ENCODE data around the gene LRRC75B. TPM values are rescaled to one million over a fixed set of nuclear protein-coding genes. Genes with fewer than 3 reads are reported as not detected.

LRRC75B gene
- polyA plus RNA-seq, 1 of the 3 experiments (the other 2 are of a cell fraction), result 12.3 TPM

GRCh38 chr22:24579258-24579601, 13.6 kb downstream of the LRRC75B start:
- Histone ChIP-seq H3K9me2 (no peaks in the 10 kb centered on the region), H3K27me3 (ENCODE audit: insufficient read depth) (no peaks in the 10 kb centered on the region), H3F3A (replicated peaks; ENCODE audit: insufficient read depth) (peaks cover 31% of the 10 kb centered on the region), H3K36me3 (replicated peaks in 1 of 2; ENCODE audit: control insufficient read depth in 1 of 2, insufficient read depth in 2 of 2, low read length in 1 of 2) (peaks cover 2 to 23% of the 10 kb centered on the region in 2 experiments), H3K4me3 (ENCODE audit: low read depth in 2 of 2, low read length in 1 of 2) (no peak overlapping the region), H2AFZ (ENCODE audit: low read depth) (no peak overlapping the region), H3K79me2 (ENCODE audit: insufficient read depth) (no peaks in the 10 kb centered on the region), H3K27ac (ENCODE audit: low read depth in 2 of 2, low read length in 1 of 2) (no peak overlapping the region), H3K9ac (no peak overlapping the region), H3K9me3 (no peaks in the 10 kb centered on the region), H3K4me2 (no peak overlapping the region), H4K20me1 (ENCODE audit: insufficient read depth) (no peaks in the 10 kb centered on the region), H3K4me1 (ENCODE audit: control insufficient read depth in 1 of 2, insufficient read depth in 2 of 2, low read depth in 1 of 2, low read length in 1 of 2) (peaks cover 9 to 15% of the 10 kb centered on the region in 2 experiments; a peak in 2 of 4 replicates)
- 89% methylated on average over 1 of the region's 1 CpG for WGBS (ENCODE audit: low lambda C conversion rate)
- ChIA-PET CTCF (interaction anchor here (1.4 kb wide), 1 partner anchor 15 kb away, joined by 3 read pairs; no protein-coding TSS in a partner anchor), POLR2A (no interaction called here)
- DNase-seq, result no peak
- TF ChIP-seq ELF1 (IDR thresholded peaks at IDR 0.05) (no peak), FOXM1 (IDR thresholded peaks at IDR 0.05; ENCODE audit: low read depth) (no peak), FOSL2 (IDR thresholded peaks at IDR 0.05; ENCODE audit: borderline replicate concordance, low read depth) (no peak), TAF1 (IDR thresholded peaks at IDR 0.05; ENCODE audit: borderline replicate concordance, low read depth, low read length) (no peak), USF1 (IDR thresholded peaks at IDR 0.05; ENCODE audit: borderline replicate concordance, low read depth) (no peak), RXRA (IDR thresholded peaks at IDR 0.05; ENCODE audit: borderline replicate concordance, low read depth) (no peak), MEF2A (IDR thresholded peaks at IDR 0.05; ENCODE audit: borderline replicate concordance, low read depth) (no peak), FOXJ3 (CRISPR knock-in tag; IDR thresholded peaks at IDR 0.05) (no peak), NFIC (IDR thresholded peaks at IDR 0.05; ENCODE audit: borderline replicate concordance) (no peak)

- Histone ChIP-seq H3K9ac (no peak overlapping the region), H3F3A (replicated peaks; ENCODE audit: insufficient read depth) (peaks cover 34% of the 10 kb centered on the region), H3K9me3 (no peaks in the 10 kb centered on the region), H3K9me2 (no peaks in the 10 kb centered on the region), H3K4me1 (ENCODE audit: control insufficient read depth in 1 of 2, insufficient read depth in 2 of 2, low read depth in 1 of 2, low read length in 1 of 2) (peaks cover 3 to 9% of the 10 kb centered on the region in 2 experiments; a peak in 2 of 4 replicates), H3K36me3 (replicated peaks in 1 of 2; ENCODE audit: control insufficient read depth in 1 of 2, insufficient read depth in 2 of 2, low read length in 1 of 2) (peaks cover 7 to 26% of the 10 kb centered on the region in 2 experiments), H4K20me1 (ENCODE audit: insufficient read depth) (no peaks in the 10 kb centered on the region), H3K27me3 (ENCODE audit: insufficient read depth) (no peaks in the 10 kb centered on the region), H3K4me3 (ENCODE audit: low read depth in 2 of 2, low read length in 1 of 2) (no peak overlapping the region), H3K4me2 (no peak overlapping the region), H2AFZ (ENCODE audit: low read depth) (no peak overlapping the region), H3K27ac (ENCODE audit: low read depth in 2 of 2, low read length in 1 of 2) (no peak overlapping the region), H3K79me2 (ENCODE audit: insufficient read depth) (no peaks in the 10 kb centered on the region)
- DNase-seq, result no peak
- WGBS (ENCODE audit: low lambda C conversion rate), result 94% methylated on average over 8 of the region's 8 CpGs
- no peak for TF ChIP-seq POLR2AphosphoS5 (IDR thresholded peaks at IDR 0.05; ENCODE audit: low read depth, low read length)
- CTCF ChIA-PET, result interaction anchor here (1.4 kb wide), 1 partner anchor 16 kb away, joined by 3 read pairs; no protein-coding TSS in a partner anchor
- POLR2A ChIA-PET, result no interaction called here
Measured at GRCh38 chr22:24578355-24579257, 14.3 kb downstream of the LRRC75B start.

- no peak overlapping the region for H2AFZ ChIP-seq (ENCODE audit: low read depth)
- H3K9ac ChIP-seq, result no peak overlapping the region
- H3K27me3 ChIP-seq (ENCODE audit: insufficient read depth), result no peaks in the 10 kb centered on the region
- H3K9me2 ChIP-seq, result no peaks in the 10 kb centered on the region
- CTCF ChIA-PET, result no interaction called here
- H4K20me1 ChIP-seq (ENCODE audit: insufficient read depth), result no peaks in the 10 kb centered on the region
- H3K4me3 ChIP-seq (ENCODE audit: low read depth in 2 of 2, low read length in 1 of 2), result no peak overlapping the region
- peaks cover 16 to 43% of the 10 kb centered on the region in 2 experiments for H3K36me3 ChIP-seq (replicated peaks in 1 of 2; ENCODE audit: control insufficient read depth in 1 of 2, insufficient read depth in 2 of 2, low read length in 1 of 2)
- H3K9me3 ChIP-seq, result no peaks in the 10 kb centered on the region
- no peaks in the 10 kb centered on the region for H3K4me1 ChIP-seq (ENCODE audit: control insufficient read depth in 1 of 2, insufficient read depth in 2 of 2, low read depth in 1 of 2, low read length in 1 of 2)
- no peak overlapping the region for H3K27ac ChIP-seq (ENCODE audit: low read depth in 2 of 2, low read length in 1 of 2)
- no peak for DNase-seq
- peaks cover 37% of the 10 kb centered on the region for H3F3A ChIP-seq (replicated peaks; ENCODE audit: insufficient read depth)
- no peaks in the 10 kb centered on the region for H3K79me2 ChIP-seq (ENCODE audit: insufficient read depth)
- H3K4me2 ChIP-seq, result no peak overlapping the region
- POLR2A ChIA-PET, result interaction anchor here (0.8 kb wide), 1 partner anchor 13 kb away, joined by 3 read pairs; no protein-coding TSS in a partner anchor
- 50% methylated on average over 1 of the region's 1 CpG for WGBS (ENCODE audit: low lambda C conversion rate)
- no peak for TF ChIP-seq RXRA (IDR thresholded peaks at IDR 0.05; ENCODE audit: borderline replicate concordance, low read depth)
- no peak for TF ChIP-seq SMC3 (IDR thresholded peaks at IDR 0.05; ENCODE audit: low read depth, low read length)
- TF ChIP-seq MEF2A (IDR thresholded peaks at IDR 0.05; ENCODE audit: borderline replicate concordance, low read depth), result no peak
- TF ChIP-seq FOXM1 (IDR thresholded peaks at IDR 0.05; ENCODE audit: low read depth), result no peak
- TF ChIP-seq REST (IDR thresholded peaks at IDR 0.05; ENCODE audit: low read depth, low read length), result no peak
- TF ChIP-seq POLR2AphosphoS5 (IDR thresholded peaks at IDR 0.05; ENCODE audit: low read depth, low read length), result no peak
- TF ChIP-seq EP300 (IDR thresholded peaks at IDR 0.05; ENCODE audit: borderline replicate concordance in 1 of 2, low read depth in 1 of 2, low read length in 1 of 2), result no peak
Measured at GRCh38 chr22:24576778-24577177, 16.1 kb downstream of the LRRC75B start.

Data from SK-N-SH (cell line).